ENCODE results near the gene RIPOR2.

Gene RIPOR2

DNA sequence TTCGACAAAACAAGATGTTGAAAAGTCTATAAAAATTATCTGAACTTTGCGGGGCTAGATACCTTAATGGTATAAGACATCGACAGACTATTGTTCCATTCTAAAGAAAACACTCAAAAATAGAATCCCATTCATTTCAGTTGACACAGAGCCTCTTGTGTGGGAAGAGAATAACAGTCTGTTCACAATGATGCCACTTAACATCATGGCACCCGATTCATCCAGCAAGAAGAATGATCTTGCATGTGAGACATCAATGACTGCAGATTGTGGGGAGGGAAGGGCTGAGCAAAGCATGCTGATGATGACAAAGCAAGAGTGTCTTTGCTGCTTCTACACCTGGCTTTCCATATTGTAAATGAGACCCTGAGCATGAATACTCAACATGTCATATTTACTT, 87.3 kb downstream of the RIPOR2 start:
- TF ChIP-seq GATA3 (IDR thresholded peaks at IDR 0.05; ENCODE audit: low read depth, low read length) (no peak), GATA2 (IDR thresholded peaks at IDR 0.05; ENCODE audit: low read depth, low read length) (no peak)

DNA sequence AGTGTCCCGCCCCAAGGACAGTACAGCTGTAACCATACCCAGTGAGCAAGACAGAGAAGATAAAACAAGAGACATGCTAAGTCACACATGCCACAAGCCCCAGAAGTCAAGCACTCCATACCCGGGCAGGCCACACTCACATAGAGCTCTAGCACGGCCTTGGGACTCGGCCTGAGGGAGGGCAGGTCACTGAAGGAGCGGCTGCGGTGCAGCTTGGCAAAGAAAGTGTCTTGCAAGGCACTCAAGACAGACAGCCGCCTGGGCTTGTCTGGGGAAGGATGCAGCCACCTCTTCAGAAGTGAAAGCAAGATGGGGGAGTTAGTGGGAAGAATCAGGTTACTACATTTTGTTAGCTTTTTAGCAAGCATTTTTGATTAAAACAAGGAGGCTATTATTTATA, 88.4 kb downstream of the RIPOR2 start:
- TF ChIP-seq GATA3 (IDR thresholded peaks at IDR 0.05; ENCODE audit: low read depth, low read length) (no peak), GATA2 (IDR thresholded peaks at IDR 0.05; ENCODE audit: low read depth, low read length) (no peak)

DNA sequence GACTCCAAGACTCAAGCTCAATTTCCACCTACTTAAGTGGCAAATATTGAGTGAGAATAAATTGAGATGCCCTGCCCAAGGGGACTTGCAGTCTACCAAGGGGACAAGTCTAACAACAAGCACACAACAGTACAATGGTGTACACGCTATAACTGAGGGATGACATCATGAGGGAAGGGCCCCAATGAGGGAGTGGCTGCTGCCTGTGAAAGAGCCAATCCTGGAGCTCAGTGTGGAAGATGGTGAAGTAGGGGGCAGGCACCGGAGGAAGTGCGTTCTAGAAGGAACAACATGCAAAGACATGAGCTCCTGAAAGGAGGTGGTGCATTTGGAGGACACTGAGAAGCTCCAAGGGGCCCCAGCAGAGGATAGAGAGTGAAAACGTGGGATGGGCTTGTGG, 90.2 kb downstream of the RIPOR2 start:
- TF ChIP-seq GATA3 (IDR thresholded peaks at IDR 0.05; ENCODE audit: low read depth, low read length) (no peak), GATA2 (IDR thresholded peaks at IDR 0.05; ENCODE audit: low read depth, low read length) (no peak)

DNA sequence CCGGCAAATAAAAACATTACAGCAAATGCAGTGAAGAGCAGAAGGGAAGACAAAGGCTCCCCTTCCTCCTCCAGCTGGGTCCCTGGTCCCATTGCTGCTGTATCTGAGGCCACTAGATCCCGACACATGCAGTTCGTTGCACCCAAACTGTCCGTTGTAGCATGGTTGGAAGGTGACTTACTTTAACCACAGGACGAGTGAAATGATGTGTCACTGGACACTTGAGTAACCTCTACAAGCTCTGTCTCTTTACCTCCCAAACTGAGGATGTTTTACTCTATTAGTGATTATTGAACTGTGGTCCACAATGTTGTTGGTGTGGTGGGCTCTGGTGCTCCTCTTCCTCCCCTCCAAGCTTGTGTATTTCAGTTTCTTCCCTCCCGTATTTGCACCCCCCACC, 90.9 kb downstream of the RIPOR2 start:
- TF ChIP-seq GATA3 (IDR thresholded peaks at IDR 0.05; ENCODE audit: low read depth, low read length) = no peak
- no peak for TF ChIP-seq GATA2 (IDR thresholded peaks at IDR 0.05; ENCODE audit: low read depth, low read length)

DNA sequence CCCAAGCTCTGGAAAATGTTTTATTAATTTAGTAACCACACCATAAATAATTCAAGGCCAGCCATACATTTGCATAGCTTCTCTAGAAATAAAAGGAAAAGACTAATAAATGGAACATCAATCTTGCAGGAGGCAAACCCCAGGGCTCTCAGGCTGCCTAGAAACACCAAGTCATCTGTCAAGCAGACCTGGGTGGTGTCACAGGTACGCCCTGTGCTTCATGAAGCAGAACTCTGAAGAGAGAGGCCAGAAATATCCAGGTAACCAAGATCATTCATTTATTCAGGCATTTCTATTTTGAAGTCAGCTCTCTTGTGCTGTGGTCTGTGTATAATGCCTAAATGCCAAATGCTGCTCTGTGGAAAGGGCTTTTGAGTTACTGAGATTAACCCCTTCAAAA, 91.7 kb downstream of the RIPOR2 start:
- TF ChIP-seq GATA2 (IDR thresholded peaks at IDR 0.05; ENCODE audit: low read depth, low read length) (no peak), GATA3 (IDR thresholded peaks at IDR 0.05; ENCODE audit: low read depth, low read length) (no peak)

DNA sequence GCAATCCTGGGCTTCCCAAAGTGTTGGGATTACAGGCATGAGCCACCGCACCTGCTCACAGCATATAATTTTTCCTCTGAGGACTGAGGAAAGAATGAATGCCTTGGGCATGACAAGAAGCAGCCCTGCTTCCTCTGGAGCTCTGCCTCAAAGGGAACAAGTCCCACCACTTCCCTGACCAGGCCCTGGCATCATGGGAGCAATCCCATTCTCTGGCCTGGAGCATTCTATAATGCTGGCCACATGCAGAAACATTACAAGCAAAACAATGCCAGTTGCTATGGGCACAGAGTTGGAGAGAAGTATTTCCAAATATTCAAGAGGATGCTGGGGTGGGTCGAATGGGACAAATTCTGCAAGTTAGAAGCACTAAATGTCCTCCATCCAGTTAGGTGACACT, 95.6 kb downstream of the RIPOR2 start:
- TF ChIP-seq GATA2 (IDR thresholded peaks at IDR 0.05; ENCODE audit: low read depth, low read length) (no peak), GATA3 (IDR thresholded peaks at IDR 0.05; ENCODE audit: low read depth, low read length) (no peak)

DNA sequence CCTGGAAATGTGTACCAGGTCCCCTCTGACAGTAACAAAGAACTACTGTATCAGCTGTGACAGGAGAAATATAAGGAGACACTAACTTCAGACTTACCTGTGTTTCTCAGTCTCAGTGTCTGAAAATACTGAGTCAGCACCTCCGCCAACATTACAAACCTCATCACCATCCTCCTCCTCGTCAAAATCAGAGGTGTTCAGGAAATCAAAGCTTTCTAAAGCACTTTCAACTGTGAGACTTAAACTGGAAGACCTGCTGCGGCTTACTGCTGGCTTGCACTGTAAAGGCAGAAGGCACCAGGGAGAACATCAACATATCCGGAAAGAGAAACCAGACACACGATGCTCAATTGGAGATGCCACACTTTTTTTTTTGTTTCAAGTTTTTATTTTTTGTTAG, 96.8 kb downstream of the RIPOR2 start:
- TF ChIP-seq GATA3 (IDR thresholded peaks at IDR 0.05; ENCODE audit: low read depth, low read length) = no peak
- TF ChIP-seq GATA2 (IDR thresholded peaks at IDR 0.05; ENCODE audit: low read depth, low read length) = no peak

DNA sequence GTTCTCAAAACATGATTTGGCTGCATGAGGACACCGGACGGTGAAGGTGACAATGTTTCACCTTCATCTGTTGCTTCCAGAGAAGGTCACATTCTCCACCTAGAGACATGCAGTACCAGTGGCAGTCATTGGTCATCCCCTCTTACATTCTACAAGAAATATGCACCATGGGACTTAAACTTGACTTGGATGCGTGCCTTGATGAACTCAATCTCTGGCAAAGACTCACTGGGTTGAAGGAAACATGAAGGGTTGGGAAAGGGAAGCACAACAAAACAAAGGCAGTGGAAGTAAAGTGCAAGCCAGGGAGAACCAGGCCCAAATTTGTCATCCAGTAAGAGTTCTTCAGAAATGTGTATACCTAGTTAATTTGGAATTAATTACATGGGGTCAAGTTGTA, 97.7 kb downstream of the RIPOR2 start:
- no peak for TF ChIP-seq GATA2 (IDR thresholded peaks at IDR 0.05; ENCODE audit: low read depth, low read length)
- TF ChIP-seq GATA3 (IDR thresholded peaks at IDR 0.05; ENCODE audit: low read depth, low read length) = no peak

DNA sequence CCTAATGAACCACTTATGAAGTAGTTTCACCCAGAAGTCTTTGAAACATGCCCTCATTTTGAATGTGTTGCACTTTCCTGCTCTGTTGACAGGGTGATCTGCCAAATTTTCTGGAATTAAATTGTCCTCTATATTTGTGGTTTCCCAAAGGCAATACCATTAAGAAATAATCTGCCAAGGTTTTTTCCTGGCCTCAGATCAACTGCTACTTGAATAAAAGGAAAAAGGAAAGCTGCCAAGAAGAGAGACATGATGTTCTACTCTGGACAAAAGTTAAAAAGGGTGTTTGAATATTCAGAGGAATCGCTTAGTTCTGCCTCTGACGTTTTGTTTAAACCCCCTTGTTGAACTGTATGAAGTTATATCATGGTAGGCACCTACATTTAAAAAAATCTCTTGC, 99.7 kb downstream of the RIPOR2 start:
- TF ChIP-seq GATA3 (IDR thresholded peaks at IDR 0.05; ENCODE audit: low read depth, low read length) = no peak
- TF ChIP-seq GATA2 (IDR thresholded peaks at IDR 0.05; ENCODE audit: low read depth, low read length) = no peak

DNA sequence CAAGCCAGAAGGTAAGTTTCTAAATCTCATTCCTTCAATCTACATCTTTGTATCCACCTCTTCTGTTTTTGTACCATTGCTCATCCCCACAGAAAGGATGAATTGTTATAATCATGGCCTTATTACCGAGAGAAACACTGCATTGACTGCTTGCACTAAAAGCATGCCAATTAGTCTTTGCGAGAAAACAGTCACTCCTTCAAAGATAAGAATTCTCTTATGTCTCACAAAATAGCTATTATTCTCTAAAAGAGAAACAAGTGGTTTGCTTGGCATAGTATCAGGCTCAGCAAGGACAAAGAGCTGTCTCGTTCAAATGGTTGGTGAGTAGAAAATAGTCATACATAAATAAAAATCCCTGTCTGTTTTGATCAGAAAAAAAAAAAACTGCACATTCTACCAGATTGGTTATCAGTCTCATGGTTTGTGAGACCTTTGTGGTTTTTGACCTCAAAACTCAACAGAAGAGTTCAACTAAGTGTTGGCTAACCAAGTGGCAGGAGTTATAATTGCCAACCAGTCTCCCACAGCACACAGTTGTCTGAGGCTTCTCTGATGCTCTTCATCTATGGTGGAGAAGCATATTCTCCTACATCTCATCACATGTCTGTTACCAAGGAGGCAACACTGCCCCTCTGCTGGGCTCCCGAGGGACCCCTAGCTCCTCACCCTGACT, 101.9 kb downstream of the RIPOR2 start:
- TF ChIP-seq GATA2 (IDR thresholded peaks at IDR 0.05; ENCODE audit: low read depth, low read length) = no peak
- no peak for TF ChIP-seq GATA3 (IDR thresholded peaks at IDR 0.05; ENCODE audit: low read depth, low read length)

DNA sequence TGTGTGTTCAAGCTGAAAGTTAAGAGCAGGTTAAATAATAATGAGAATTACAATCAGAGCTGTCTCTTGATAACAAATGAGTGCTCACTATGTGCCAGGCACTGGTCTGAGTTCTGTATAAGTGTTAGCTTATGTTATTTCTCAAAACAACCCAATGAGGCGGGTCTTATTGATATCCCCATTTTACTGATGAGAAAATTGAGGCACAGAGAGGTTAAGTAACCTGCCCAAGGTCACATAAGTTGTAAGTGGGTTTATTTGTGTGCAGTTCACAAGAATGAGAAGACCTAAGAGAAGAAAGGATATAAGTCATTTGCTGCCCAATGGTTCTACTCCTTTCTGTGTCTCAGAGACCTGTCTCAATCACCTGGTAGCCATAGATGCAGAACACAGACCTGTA, 103.0 kb downstream of the RIPOR2 start:
- no peak for TF ChIP-seq GATA3 (IDR thresholded peaks at IDR 0.05; ENCODE audit: low read depth, low read length)
- no peak for TF ChIP-seq GATA2 (IDR thresholded peaks at IDR 0.05; ENCODE audit: low read depth, low read length)

DNA sequence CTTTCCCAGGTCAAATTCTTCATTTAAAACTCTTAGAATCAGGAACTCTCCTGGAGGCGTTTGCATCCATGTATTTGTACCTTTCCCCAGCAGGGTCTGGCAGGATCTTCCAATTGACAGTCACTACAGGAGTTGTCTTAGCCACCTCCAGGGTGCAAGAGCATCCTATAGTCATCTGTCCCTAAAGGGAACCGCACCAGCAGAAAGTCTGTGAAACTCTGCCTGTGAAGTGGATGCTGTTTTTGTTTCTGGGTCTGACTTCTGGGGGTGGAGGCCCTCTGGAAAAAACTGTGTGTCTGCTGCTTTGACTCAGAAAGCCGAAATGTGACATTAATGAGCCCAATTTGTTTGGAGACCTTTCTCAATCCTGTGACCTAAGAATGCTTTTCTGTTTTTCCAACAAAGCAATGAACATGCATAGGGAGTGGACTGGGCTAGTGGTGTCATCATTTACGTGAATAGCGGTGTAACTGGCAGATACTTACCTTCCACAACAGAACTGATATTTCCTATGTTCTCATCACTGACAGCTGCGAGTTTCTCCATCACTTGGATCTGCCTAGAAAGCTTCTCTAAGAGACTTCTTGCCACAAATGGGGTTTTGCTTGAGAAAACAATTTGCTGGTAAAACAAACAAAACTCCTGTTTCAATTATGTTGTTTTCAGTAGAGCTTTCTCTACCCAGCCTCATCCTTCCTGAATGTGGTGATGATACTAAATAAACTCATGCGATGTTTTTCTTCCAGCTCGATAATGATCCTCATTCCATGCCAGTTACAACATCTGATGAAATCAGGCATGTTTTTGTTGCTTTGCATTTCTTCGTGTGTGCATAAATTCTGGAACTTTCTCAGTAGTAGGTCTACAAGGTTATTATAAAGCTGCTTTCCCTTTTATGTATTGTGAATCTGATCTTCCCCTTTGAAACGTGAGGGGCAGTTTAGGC, 103.7 kb downstream of the RIPOR2 start:
- no peak for TF ChIP-seq GATA2 (IDR thresholded peaks at IDR 0.05; ENCODE audit: low read depth, low read length)
- no peak for TF ChIP-seq GATA3 (IDR thresholded peaks at IDR 0.05; ENCODE audit: low read depth, low read length)

DNA sequence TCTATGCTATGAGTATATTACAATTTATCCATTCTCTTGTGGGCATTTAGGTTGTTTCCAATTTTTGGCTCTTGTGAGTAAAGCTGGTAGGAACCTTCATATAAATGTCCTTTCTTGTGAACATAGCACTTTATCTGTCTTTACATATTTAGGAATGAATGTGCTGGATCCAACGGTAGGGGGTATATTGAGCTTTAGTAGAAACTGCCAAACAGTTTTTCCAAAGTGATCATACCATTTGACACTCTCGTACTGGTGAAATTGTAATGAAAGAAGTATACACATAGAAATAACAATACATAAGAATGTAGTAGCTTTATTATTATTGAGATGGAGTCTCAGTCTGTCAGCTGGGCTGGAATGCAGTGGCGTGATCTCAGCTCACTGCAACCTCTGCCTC, 106.1 kb downstream of the RIPOR2 start:
- no peak for TF ChIP-seq GATA3 (IDR thresholded peaks at IDR 0.05; ENCODE audit: low read depth, low read length)
- TF ChIP-seq GATA2 (IDR thresholded peaks at IDR 0.05; ENCODE audit: low read depth, low read length) = no peak

DNA sequence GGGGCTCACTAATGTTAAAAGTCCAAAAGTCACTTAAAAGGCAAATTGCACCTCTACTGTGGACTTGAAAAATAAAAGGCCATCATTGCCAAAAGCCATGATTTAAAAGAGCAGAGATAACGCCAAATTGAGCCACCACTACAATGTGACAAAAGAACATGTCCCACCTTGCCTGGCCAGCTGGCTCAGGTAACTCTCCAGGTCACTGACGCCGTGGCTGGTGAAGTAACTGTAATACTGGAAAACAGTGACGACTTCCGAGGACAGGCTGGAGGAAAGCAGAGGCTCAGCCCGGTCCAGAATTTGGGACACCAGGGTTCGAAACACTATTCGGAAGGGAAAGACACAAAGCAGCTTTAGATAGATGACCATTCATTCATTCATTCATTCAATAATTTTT, 107.8 kb downstream of the RIPOR2 start:
- TF ChIP-seq GATA2 (IDR thresholded peaks at IDR 0.05; ENCODE audit: low read depth, low read length) (no peak), GATA3 (IDR thresholded peaks at IDR 0.05; ENCODE audit: low read depth, low read length) (no peak)

DNA sequence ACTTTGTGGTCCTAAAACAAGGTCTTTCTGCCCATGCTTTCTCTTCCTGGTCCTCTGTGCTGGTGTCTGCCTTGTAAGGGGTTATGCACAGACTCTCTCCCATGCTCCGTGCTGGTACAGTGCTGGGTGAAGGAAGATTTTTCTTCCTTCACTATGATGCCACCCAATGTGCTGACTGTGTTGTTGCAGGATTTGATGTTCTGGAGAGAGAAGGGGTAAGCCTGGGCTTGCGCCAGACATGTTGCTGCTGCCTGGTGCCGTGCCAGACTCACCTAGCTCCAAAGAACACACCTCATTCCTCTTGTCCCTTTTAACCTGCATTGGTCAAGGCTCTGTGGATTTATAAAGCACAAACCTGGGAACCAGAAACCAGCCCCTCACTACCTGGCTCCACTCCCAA, 108.6 kb downstream of the RIPOR2 start:
- TF ChIP-seq GATA3 (IDR thresholded peaks at IDR 0.05; ENCODE audit: low read depth, low read length) (no peak), GATA2 (IDR thresholded peaks at IDR 0.05; ENCODE audit: low read depth, low read length) (no peak)

Data from SH-SY5Y (cell line).